ENCODE results near the gene COL6A2.
"Not testable (repeated sequence)": the region's sequence is repeated elsewhere in the genome, so short reads cannot be mapped to it uniquely, and the experiment has no call there.

Gene COL6A2

GRCh38 chr21:46157396-46157986 lies 59.6 kb downstream of the COL6A2 start:
- peak in 1 of 2 experiments; percentile 8 for DNase-seq

- no peak for DNase-seq
These were observed 60.1 kb downstream of the COL6A2 start for GRCh38 chr21:46157987-46158451.

DNA sequence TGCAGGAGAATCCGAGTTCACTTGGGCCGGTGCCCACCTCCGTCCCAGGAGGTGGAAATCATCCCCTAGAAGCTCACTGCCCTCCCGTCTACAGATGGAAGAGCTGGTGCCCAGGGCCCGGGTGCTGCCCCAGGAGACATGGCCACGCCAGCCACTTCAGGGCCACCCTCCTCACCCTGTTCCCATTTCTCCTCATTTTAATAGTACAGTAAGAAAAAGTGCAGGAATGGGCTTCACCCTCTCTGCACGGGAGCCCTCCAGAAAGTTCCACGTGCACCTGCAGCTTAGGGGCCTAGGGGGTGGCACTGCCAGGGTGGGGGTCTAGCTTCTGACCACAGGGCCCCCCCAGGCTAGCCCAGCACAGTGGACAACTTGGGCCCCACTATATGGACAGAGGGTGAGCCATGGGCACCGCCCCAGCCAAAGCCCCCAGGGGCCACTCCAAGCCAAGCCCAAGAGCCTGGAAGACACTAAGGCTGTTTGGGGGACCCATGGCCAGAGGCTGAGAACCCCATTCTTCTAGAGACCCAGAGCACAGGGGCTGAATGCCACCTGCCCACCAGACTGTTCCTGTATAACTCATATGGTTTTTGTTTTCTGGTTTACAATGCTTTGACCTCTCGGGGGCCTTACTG lies 60.9 kb downstream of the COL6A2 start:
- no peak for DNase-seq

DNA sequence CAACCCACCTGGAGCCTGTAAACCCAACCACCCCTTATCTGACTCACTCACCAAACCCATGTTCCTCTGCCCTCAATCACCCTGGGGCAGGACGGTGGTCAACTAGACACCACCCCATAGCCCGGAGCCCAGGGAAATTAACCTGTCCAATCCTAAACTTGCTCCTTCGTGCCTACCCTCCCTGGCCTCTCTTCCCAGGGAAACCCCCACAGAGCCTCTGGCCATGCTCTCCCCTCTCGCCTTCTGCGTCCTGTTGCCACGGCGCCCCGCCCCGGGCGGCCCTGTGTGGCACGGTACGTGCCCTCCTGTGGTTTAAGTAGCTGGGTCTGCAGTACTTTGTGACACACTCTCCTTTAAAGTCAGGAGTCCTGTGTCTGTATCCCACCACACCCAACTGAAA lies 61.5 kb downstream of the COL6A2 start:
- peak in 1 of 2 experiments; percentile 13 for DNase-seq

DNA sequence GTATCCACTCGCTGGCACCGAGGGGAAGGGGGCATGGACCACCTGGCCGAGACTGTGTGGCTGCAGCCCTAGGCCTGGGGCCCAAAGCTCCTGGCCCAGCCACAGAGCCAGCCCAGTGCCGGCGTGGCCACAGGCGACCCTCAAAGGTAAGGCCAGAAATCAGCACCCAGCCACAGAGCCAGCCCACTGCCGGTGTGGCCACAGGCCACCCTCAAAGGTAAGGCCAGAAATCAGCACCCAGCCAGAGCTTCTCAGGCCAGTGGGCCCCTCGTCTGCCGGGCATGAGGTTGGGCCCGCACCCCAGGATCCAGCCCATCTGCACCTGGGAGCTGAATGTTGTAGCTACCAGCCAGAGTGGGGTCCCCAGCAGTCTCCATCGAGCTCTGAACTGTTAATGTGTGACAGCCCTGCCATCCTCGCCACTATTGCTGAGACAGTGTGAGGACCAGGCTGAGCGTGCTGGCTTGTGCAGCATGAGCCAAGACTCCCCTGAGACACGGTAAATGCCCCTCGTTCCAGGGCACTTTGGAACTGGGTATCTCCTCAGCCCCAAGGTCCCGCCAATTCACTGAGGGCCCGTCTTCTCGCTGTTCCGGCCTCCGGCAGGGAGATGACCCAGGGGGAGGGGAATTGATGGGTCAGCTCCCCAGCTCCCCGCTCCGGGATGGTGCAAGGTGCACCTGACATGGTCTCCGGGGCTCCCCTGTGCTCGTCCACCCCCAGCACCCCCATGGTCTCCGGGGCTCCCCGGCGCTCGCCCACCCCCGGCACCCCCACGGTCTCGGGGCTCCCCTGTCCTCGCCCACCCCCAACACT lies 62.1 kb downstream of the COL6A2 start:
- DNase-seq = peak in 1 of 2 experiments; percentile 16

DNA sequence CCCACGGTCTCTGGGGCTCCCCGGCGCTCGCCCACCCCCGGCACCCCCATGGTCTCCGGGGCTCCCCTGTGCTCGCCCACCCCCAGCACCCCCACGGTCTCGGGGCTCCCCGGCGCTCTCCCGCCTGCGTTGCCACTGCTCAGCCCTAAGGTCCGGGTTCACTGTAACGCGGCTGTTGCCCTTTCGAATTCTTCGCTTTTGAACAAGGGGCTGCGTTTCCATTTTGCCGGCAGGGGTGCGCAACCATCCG lies 62.7 kb downstream of the COL6A2 start:
- no peak for DNase-seq

GRCh38 chr21:46160907-46161632 lies 63.2 kb downstream of the COL6A2 start:
- DNase-seq = peak in 1 of 2 experiments; percentile 40

DNA sequence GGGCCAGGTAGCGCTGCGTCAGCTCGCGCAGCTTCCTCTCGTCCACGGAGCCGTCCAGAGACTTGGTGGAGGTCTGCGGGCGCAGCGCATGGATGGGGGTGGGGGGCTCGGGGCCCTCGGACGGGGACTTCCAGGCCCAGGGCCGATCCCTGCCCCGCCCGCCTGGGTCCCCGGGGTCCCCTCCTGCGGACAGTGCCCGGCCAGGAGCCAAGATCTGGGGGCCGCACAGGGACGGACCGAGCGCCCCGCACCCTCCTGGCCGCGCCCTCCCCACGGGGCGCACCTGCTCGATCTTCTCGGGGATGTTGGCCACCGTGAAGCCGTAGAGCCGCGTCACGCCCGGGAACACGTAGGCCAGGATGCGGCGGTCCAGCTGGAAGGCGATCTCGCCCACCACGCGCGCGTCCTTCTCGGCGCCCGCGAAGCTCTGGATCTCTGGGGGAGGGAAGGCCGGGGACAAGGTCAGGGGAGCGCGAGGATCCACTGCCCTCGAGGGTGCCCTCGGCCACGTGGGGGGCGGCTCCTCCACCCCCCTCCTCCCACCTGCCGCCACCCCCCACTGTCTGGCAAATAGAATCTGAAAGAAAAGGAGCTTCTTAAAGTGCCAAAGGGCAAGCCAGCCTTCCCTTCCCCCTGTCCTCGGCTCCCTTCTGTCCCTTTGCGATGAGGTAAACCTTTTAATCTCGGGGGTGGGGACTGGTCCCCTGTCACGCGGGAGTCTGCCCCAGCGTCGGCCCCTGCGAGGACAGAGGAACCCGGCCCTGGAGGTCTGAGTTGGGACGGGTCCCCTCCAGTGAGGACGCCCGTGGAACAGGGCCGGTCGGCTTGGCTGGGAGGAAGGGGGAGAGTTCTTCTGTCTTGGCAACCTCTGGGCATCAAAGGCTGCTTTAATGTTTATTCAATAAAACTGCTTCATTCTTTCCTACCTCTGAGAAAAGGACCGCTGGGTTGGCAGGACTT lies 64.0 kb downstream of the COL6A2 start:
- DNase-seq = no peak

DNA sequence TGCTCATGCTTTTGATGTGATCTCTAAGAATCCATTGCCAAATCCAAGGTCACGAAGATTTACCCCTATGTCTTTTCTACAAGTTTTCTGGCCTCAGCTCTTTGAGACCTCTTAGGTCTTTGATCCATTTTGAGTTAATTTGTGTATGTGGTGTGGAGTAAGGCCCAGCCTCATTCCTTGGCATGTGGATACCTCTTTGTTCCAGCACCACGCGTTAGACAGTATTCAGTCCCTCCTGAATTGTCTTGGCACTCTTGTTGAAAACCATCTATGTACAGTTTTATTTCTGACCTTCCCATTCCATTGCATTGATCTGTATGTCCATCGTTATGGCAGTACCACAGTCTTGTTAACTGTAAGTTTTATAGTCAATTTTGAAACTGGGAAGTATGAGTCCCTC lies 65.5 kb downstream of the COL6A2 start:
- no peak for DNase-seq

DNA sequence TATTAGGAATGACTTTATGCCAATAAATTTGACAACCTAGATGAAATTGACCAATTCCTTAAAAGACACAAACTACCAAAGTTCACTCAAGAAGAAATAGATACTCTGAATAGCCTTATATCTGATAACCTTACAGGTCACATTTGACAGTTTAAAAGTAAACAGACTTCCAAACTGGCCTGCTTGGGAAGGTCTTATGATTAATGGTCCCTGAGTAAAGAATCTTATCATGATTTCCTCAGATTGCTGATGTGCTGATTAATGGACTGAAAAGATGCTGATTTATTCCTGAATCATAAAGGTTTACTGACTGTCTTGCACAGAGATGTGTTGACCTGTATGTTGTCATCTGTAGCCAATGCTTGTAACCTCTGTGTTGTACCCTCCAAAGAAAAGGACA lies 67.2 kb downstream of the COL6A2 start:
- DNase-seq = no peak

DNA sequence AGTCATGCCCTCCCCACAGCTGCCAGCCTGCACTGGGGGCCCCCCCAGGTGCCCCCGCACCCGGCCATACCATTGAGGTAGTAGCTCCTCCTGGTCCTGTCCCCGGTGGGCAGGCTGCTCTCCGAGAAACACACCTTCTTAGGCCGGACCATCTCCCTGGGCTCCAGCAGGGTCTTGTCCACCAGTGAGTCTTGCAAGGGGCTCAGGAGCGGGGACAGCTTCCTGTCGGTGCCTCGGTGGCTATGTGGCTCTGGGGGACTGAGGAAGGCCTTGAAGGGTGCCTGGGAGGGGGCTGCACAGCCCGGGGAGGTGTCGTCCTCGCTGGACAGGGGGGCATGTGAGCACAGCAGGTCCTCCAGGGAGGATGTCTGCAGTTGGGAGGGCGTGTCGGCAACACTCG lies 70.3 kb downstream of the COL6A2 start:
- DNase-seq = peak in 1 of 2 experiments; percentile 7

GRCh38 chr21:46168659-46169386 lies 70.9 kb downstream of the COL6A2 start:
- peak in 1 of 2 experiments; percentile 8 for DNase-seq

DNA sequence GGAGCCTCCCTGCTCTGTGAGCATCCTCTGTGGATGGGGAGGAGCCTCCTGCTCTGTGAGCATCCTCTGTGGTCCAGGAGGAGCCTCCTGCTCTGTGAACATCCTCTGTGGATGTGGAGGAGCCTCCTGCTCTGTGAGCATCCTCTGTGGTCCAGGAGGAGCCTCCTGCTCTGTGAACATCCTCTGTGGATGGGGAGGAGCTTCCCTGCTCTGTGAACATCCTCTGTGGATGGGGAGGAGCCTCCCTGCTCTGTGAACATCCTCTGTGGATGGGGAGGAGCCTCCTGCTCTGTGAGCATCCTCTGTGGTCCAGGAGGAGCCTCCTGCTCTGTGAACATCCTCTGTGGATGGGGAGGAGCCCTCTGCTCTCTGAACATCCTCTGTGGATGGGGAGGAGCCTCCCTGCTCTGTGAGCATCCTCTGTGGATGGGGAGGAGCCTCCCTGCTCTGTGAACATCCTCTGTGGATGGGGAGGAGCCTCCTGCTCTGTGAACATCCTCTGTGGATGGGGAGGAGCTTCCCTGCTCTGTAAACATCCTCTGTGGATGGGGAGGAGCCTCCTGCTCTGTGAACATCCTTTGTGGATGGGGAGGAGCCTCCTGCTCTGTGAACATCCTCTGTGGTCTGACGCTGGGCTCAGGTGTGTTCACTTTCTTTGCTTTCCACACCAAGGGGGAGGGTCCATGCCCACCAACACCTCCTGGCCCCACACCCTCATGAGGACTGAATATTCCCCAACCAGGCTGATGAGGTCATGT lies 72.7 kb downstream of the COL6A2 start:
- peak in 1 of 2 experiments; percentile 11 for DNase-seq

- DNase-seq = no peak
These were observed 73.7 kb downstream of the COL6A2 start for GRCh38 chr21:46171585-46171984.

GRCh38 chr21:46171996-46172862 lies 74.3 kb downstream of the COL6A2 start:
- DNase-seq = peak in 1 of 2 experiments; percentile 1

DNA sequence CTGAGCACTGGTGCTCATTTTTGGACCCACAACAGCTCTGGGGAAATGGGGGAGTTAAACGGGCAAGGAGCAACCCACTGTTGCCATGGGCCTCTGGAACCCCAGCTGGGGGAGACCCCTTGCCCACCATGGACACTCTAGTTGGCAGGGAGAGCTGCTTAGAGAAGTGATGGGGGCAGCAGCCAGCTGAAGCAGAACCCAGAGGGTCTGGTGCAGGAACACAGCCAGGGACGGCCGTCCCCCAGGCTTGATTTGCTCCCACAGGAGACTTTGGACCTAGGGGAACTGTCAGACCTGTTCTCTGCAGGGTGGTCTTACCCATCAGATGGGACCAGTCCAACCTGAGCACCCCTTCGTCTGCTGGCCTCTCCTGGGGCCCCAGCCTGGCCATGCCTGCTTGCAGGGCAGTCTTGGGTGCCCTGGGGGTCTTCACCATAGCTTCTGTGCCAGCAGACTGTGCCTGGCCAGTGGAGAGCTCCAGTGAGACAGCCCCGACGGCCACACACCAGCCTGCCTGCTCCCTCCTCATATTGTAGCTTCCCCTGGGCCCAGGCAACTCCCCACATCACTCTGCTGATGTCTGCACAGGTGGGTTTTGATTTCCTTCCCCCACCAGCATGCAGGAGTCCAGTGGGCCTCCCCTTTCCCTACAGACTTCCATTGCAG lies 75.1 kb downstream of the COL6A2 start:
- no peak for DNase-seq

DNA sequence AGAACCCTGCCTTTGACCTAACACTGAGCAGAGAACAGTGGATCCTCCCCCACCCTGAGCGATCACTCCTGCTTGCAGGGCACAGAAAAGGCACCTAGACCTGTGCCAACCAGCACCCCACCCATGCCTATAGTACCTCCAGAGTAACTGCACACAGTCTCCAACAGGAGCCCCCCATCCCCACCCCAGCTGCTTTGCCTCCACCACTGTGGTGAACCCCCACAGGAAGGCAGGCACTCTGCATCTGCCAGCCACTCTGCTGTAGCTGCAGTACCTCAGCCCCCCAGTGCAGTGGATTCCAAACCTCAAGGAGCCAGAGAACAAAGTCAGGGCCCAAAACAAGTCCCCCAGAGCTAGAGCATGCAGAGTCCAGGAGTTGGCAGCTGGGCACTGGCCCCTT lies 75.7 kb downstream of the COL6A2 start:
- DNase-seq = no peak

- not testable (repeated sequence) for DNase-seq
These were observed 78.7 kb downstream of the COL6A2 start for GRCh38 chr21:46176443-46177129.

All from activated T-cell treated with anti-CD3 and anti-CD28 coated beads, Interleukin-2, amount 50 U/mL, for 48 hours (primary cell).